ENCODE measurements around the gene CCDC190. TPM values are rescaled to one million over a fixed set of nuclear protein-coding genes. Genes with fewer than 3 reads are reported as not detected.

The CCDC190 gene, protein sequence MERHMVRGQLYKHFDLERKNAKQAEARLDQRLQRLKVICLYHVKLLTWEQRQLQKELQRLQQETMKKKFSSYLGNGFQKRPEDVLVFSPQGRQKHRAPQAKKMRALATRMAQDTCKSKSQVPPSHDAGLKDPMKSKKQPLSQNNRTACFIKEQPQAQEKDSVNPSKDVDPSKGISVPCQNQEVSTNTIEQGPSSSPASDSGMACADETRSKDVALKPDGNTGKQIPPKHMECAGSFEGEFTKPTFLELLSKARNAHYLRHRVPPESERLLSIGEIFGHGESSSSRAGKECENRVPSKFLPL
- total RNA-seq (2016; rRNA removed; fragmentation: Illumina TruSeq; extraction: Trizol) (not detected in 2 replicates), polyA plus RNA-seq (2011; rRNA removed) (not detected in 2 replicates), polyA minus RNA-seq (2011; rRNA and poly(A)+ RNA removed; ENCODE audit: low replicate concordance) (0.07 TPM in 1 of 2 replicates, not detected in the other), Bru-seq, nascent RNA (not detected), BruChase-seq, experiment 1, labeled RNA remaining after a 6-hour chase (not detected), BruChase-seq, experiment 2, labeled RNA remaining after a 2-hour chase (not detected)
- total RNA-seq (2016; cell fraction: cytosol; rRNA removed; fragmentation: Illumina TruSeq; extraction: Trizol; ENCODE audit: low read depth): not detected in 2 replicates
- not detected in 2 replicates for total RNA-seq (2016; cell fraction: insoluble cytoplasmic fraction; rRNA removed; fragmentation: Illumina TruSeq; extraction: Trizol)
- not detected in 2 replicates for total RNA-seq (2016; cell fraction: membrane; rRNA removed; fragmentation: Illumina TruSeq; extraction: Trizol)
- not detected in 2 replicates for total RNA-seq (2016; cell fraction: nucleus; rRNA removed; fragmentation: Illumina TruSeq; extraction: Trizol)
- not detected in 2 replicates for polyA plus RNA-seq (2011; cell fraction: cytosol; rRNA removed)
- not detected in 2 replicates for polyA plus RNA-seq (2011; cell fraction: nucleus; rRNA removed)
- polyA plus RNA-seq (2012): not detected in 2 replicates
- not detected in 2 replicates for polyA plus RNA-seq (2016; cell fraction: cytosol; fragmentation: Illumina TruSeq; extraction: Trizol; ENCODE audit: low read depth)
- not detected in 2 replicates for polyA plus RNA-seq (2016; cell fraction: insoluble cytoplasmic fraction; fragmentation: Illumina TruSeq; extraction: Trizol; ENCODE audit: low read depth)
- not detected in 2 replicates for polyA plus RNA-seq (2016; cell fraction: membrane; fragmentation: Illumina TruSeq; extraction: Trizol; ENCODE audit: low read depth)
- polyA plus RNA-seq (2016; cell fraction: nucleus; fragmentation: Illumina TruSeq; extraction: Trizol; ENCODE audit: insufficient read depth, low read depth): not detected in 2 replicates
- polyA minus RNA-seq (2011; cell fraction: cytosol; rRNA and poly(A)+ RNA removed): not detected in 2 replicates
- not detected in 2 replicates for polyA minus RNA-seq (2011; cell fraction: nucleus; rRNA and poly(A)+ RNA removed)
- long read RNA-seq, experiment 1: 0 reads
- long read RNA-seq, experiment 2: 0 reads

DNA sequence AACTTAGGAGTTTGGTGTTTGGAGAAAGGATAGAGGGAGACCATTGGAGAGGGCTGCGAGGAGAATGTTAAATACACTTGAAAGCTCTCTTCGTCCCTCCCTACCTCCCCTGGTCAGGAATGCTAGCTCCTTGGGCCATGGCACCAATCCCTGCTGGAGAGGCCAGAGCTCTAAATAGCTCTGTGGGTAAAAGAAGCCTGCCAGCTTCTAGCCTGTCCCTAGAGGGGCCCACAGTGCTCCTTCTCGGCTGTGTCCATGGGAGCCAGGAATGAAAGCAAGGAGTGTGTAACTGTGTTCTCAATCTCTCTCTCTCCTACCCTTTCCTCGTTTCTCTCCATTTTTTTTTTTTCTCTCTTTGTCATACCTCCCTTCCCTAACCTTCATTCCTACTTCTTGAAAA lies at the start of gene CCDC190:
CCDC190 (minus strand) TSS at position 75 of the 400 bp plus-strand sequence. CDS start 1,529 bp downstream, outside the sequence.
- H3K4me3 ChIP-seq (replicated peaks in 1 of 3; ENCODE audit: insufficient read depth in 1 of 3, low read depth in 2 of 3, low read length in 3 of 3): no peak within 1 kb of the TSS
- H3K79me2 ChIP-seq (ENCODE audit: insufficient read depth, low read length): no peaks in the 10 kb centered on the region
- 32% methylated on average over 4 of the region's 4 CpGs for WGBS (ENCODE audit: low lambda C conversion rate)
- peaks cover 0 to 7% of the 10 kb centered on the region in 2 experiments; a peak in 3 of 5 replicates for H3K27me3 ChIP-seq (ENCODE audit: control insufficient read depth in 1 of 2, insufficient read depth in 2 of 2, low read length in 2 of 2)
- no peaks in the 10 kb centered on the region for H3K4me1 ChIP-seq (ENCODE audit: insufficient read depth, low read length)
- in situ Hi-C loops (cut with HindIII; ENCODE audit: extremely low pct_ligation_motif_present, low pct_unique_long_range_greater_than_20kb) (no loop called here), intact Hi-C loops (cut with micrococcal nuclease; ENCODE audit: unreplicated experiment) (no loop called here)
- H3K9me3 ChIP-seq (ENCODE audit: low read length): no peaks in the 10 kb centered on the region
- no TSS peak for BruUV-seq (replicated peaks)
- POLR2A ChIA-PET: no interaction called here
- no peak for FAIRE-seq
- H3K27ac ChIP-seq (ENCODE audit: extremely low read length, insufficient read depth, low read length): no peak within 1 kb of the TSS
- H2AFZ ChIP-seq (ENCODE audit: low read length): no peak within 1 kb of the TSS
- no peak within 1 kb of the TSS for H3K4me2 ChIP-seq (ENCODE audit: low read depth, low read length)
- CTCF ChIA-PET (ENCODE audit: low intra/inter-chr PET ratio, low total read pairs): no interaction called here
- H4K20me1 ChIP-seq (ENCODE audit: insufficient read depth, low read length): no peaks in the 10 kb centered on the region
- no peak for ATAC-seq
- no peak for DNase-seq (ENCODE audit: low spot score)
- H3K9ac ChIP-seq (ENCODE audit: insufficient read depth, low read depth, low read length): no peak within 1 kb of the TSS
- H3K36me3 ChIP-seq (replicated peaks in 1 of 2; ENCODE audit: control insufficient read depth in 1 of 2, insufficient read depth in 2 of 2, low read length in 2 of 2): no peaks in the 10 kb centered on the region
- TF ChIP-seq BRCA1 (CRISPR knock-in tag; IDR thresholded peaks at IDR 0.05): no peak
- no peak for TF ChIP-seq ZNF737 (CRISPR knock-in tag; IDR thresholded peaks at IDR 0.05; ENCODE audit: borderline replicate concordance)
- no peak for TF ChIP-seq ARNT2 (CRISPR knock-in tag; IDR thresholded peaks at IDR 0.05; ENCODE audit: low read depth)
- no peak for TF ChIP-seq ZNF563 (CRISPR knock-in tag; IDR thresholded peaks at IDR 0.05)
- TF ChIP-seq ZNF703 (CRISPR knock-in tag; IDR thresholded peaks at IDR 0.05; ENCODE audit: borderline replicate concordance): no peak
- no peak for TF ChIP-seq ZNF577 (CRISPR knock-in tag; IDR thresholded peaks at IDR 0.05; ENCODE audit: borderline replicate concordance, low read depth)
- TF ChIP-seq ZNF546 (CRISPR knock-in tag; conservative IDR thresholded peaks at IDR 0.05): no peak
- TF ChIP-seq, protein P1, sequence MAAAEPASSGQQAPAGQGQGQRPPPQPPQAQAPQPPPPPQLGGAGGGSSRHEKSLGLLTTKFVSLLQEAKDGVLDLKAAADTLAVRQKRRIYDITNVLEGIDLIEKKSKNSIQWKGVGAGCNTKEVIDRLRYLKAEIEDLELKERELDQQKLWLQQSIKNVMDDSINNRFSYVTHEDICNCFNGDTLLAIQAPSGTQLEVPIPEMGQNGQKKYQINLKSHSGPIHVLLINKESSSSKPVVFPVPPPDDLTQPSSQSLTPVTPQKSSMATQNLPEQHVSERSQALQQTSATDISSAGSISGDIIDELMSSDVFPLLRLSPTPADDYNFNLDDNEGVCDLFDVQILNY (CRISPR knock-in tag; conservative IDR thresholded peaks at IDR 0.05): no peak
- no peak for TF ChIP-seq ZNF572 (CRISPR knock-in tag; IDR thresholded peaks at IDR 0.05)
- no peak for TF ChIP-seq ZNF224 (CRISPR knock-in tag; IDR thresholded peaks at IDR 0.05)
- TF ChIP-seq, protein P2, sequence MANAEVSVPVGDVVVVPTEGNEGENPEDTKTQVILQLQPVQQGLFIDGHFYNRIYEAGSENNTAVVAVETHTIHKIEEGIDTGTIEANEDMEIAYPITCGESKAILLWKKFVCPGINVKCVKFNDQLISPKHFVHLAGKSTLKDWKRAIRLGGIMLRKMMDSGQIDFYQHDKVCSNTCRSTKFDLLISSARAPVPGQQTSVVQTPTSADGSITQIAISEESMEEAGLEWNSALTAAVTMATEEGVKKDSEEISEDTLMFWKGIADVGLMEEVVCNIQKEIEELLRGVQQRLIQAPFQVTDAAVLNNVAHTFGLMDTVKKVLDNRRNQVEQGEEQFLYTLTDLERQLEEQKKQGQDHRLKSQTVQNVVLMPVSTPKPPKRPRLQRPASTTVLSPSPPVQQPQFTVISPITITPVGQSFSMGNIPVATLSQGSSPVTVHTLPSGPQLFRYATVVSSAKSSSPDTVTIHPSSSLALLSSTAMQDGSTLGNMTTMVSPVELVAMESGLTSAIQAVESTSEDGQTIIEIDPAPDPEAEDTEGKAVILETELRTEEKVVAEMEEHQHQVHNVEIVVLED (CRISPR knock-in tag; IDR thresholded peaks at IDR 0.05; ENCODE audit: borderline replicate concordance): no peak
- TF ChIP-seq DR1 (CRISPR knock-in tag; IDR thresholded peaks at IDR 0.05): no peak
- TF ChIP-seq ZKSCAN8 (CRISPR knock-in tag; IDR thresholded peaks at IDR 0.05; ENCODE audit: borderline replicate concordance): no peak
- no peak for TF ChIP-seq KDM4B (CRISPR knock-in tag; IDR thresholded peaks at IDR 0.05)
- TF ChIP-seq HMG20B (CRISPR knock-in tag; conservative IDR thresholded peaks at IDR 0.05): no peak
- TF ChIP-seq, protein P3, sequence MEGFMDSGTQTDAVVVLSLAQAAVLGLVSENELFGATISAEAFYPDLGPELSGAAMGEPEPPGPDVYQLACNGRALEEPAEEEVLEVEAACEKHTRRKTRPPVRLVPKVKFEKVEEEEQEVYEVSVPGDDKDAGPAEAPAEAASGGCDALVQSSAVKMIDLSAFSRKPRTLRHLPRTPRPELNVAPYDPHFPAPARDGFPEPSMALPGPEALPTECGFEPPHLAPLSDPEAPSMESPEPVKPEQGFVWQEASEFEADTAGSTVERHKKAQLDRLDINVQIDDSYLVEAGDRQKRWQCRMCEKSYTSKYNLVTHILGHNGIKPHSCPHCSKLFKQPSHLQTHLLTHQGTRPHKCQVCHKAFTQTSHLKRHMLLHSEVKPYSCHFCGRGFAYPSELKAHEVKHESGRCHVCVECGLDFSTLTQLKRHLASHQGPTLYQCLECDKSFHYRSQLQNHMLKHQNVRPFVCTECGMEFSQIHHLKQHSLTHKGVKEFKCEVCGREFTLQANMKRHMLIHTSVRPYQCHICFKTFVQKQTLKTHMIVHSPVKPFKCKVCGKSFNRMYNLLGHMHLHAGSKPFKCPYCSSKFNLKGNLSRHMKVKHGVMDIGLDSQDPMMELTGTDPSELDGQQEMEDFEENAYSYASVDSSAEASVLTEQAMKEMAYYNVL (CRISPR knock-in tag; IDR thresholded peaks at IDR 0.05; ENCODE audit: borderline replicate concordance): no peak
